ENCODE results near the gene ABCA12. TPM values are rescaled to one million over a fixed set of nuclear protein-coding genes. Genes with fewer than 3 reads are reported as not detected.

ABCA12 gene
- total and polyA plus RNA-seq, 9 of the 15 experiments (the other 6 are each of a cell fraction or from before 2014, with no cell fraction given): 0.02 to 0.03 TPM; not detected in 7

GRCh38 chr2:215038421-215038820 lies 100.0 kb downstream of the ABCA12 start (continued):
- TF ChIP-seq HES1 (IDR thresholded peaks at IDR 0.05; ENCODE audit: low read depth) (no peak), SETDB1 (IDR thresholded peaks at IDR 0.05; ENCODE audit: low read length) (no peak), TAL1 (IDR thresholded peaks at IDR 0.05) (no peak), NONO (IDR thresholded peaks at IDR 0.05; ENCODE audit: low read depth in 2 of 2, low read length in 1 of 2) (no peak), ZNF512 (tag; IDR thresholded peaks at IDR 0.05) (no peak)

GRCh38 chr2:215036314-215036713 lies 102.1 kb downstream of the ABCA12 start:
- H3K79me2 ChIP-seq (ENCODE audit: control insufficient read depth, insufficient read depth, low read length): no peaks in the 10 kb centered on the region
- ATAC-seq (no peak), DNase-seq (ENCODE audit: extremely low read depth in 1 of 4, low spot score in 3 of 4) (no peak), FAIRE-seq (no peak)
- no peaks in the 10 kb centered on the region for H3K36me3 ChIP-seq (ENCODE audit: control insufficient read depth, insufficient read depth, low read length)
- ChIA-PET CTCF (ENCODE audit: low intra/inter-chr PET ratio) (no interaction called here), POLR2A (no interaction called here)
- H4K20me1 ChIP-seq (replicated peaks; ENCODE audit: control insufficient read depth, insufficient read depth, low read length): no peaks in the 10 kb centered on the region
- H3K9me3 ChIP-seq (replicated peaks; ENCODE audit: control insufficient read depth, insufficient read depth, low read depth, low read length): no peaks in the 10 kb centered on the region
- H2AFZ ChIP-seq (ENCODE audit: low read depth, low read length): no peak overlapping the region
- H3K9me1 ChIP-seq (ENCODE audit: control insufficient read depth, insufficient read depth, low read length): no peaks in the 10 kb centered on the region
- H3K4me1 ChIP-seq (replicated peaks in 1 of 2; ENCODE audit: control insufficient read depth in 2 of 2, insufficient read depth in 2 of 2, low read length in 2 of 2): no peaks in the 10 kb centered on the region
- H3K27ac ChIP-seq (ENCODE audit: extremely low read depth, low read depth, low read length): no peak overlapping the region
- no peaks in the 10 kb centered on the region for H3K27me3 ChIP-seq (ENCODE audit: control insufficient read depth in 2 of 2, insufficient read depth in 2 of 2, low read length in 2 of 2)
- intact Hi-C loops (cut with micrococcal nuclease): no loop called here
- H3K4me2 ChIP-seq (ENCODE audit: insufficient read depth, low read length): no peak overlapping the region
- no peak overlapping the region for H3K4me3 ChIP-seq
- BruUV-seq (replicated peaks): no TSS peak
- in situ Hi-C loops (cut with MboI): no loop called here
- WGBS (ENCODE audit: insufficient coverage, low coverage, missing lambda C conversion rate): 0% methylated on average over 1 of the region's 1 CpG
- no peak overlapping the region for H3K9ac ChIP-seq (ENCODE audit: insufficient read depth in 1 of 2, low read depth in 2 of 2, low read length in 2 of 2)
- TF ChIP-seq NCOA2 (IDR thresholded peaks at IDR 0.05; ENCODE audit: partially characterized antibody in 2 of 2) (no peak), ZNF407 (IDR thresholded peaks at IDR 0.05; ENCODE audit: low read depth) (no peak), ZNF184 (CRISPR knock-in tag; IDR thresholded peaks at IDR 0.05) (no peak), MYBL2 (IDR thresholded peaks at IDR 0.05; ENCODE audit: low read depth) (no peak), MYBL2 (CRISPR knock-in tag; IDR thresholded peaks at IDR 0.05; ENCODE audit: borderline replicate concordance) (no peak), POLR2H (tag; IDR thresholded peaks at IDR 0.05; ENCODE audit: low read depth) (no peak)
